Measurements from ENCODE around the gene ATP8B3.

The ATP8B3 gene

GRCh38 chr19:1773184-1773583 is 38.9 kb downstream of the ATP8B3 start:
- TF ChIP-seq, protein P1, sequence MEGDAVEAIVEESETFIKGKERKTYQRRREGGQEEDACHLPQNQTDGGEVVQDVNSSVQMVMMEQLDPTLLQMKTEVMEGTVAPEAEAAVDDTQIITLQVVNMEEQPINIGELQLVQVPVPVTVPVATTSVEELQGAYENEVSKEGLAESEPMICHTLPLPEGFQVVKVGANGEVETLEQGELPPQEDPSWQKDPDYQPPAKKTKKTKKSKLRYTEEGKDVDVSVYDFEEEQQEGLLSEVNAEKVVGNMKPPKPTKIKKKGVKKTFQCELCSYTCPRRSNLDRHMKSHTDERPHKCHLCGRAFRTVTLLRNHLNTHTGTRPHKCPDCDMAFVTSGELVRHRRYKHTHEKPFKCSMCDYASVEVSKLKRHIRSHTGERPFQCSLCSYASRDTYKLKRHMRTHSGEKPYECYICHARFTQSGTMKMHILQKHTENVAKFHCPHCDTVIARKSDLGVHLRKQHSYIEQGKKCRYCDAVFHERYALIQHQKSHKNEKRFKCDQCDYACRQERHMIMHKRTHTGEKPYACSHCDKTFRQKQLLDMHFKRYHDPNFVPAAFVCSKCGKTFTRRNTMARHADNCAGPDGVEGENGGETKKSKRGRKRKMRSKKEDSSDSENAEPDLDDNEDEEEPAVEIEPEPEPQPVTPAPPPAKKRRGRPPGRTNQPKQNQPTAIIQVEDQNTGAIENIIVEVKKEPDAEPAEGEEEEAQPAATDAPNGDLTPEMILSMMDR (IDR thresholded peaks at IDR 0.05; ENCODE audit: control insufficient read depth, extremely low read depth, insufficient read depth): no peak
- no peak for DNase-seq (ENCODE audit: low read depth)
- no peak overlapping the region for H3K4me3 ChIP-seq (ENCODE audit: low read depth, low read length)

GRCh38 chr19:1770866-1771576 is 41.1 kb downstream of the ATP8B3 start:
- TF ChIP-seq, protein P1 (IDR thresholded peaks at IDR 0.05; ENCODE audit: control insufficient read depth, extremely low read depth, insufficient read depth): no peak
- no peak for DNase-seq (ENCODE audit: low read depth)
- H3K4me3 ChIP-seq (ENCODE audit: low read depth, low read length): no peak overlapping the region

GRCh38 chr19:1769645-1769985 is 42.5 kb downstream of the ATP8B3 start:
- no peak overlapping the region for H3K4me3 ChIP-seq (ENCODE audit: low read depth, low read length)
- TF ChIP-seq, protein P1 (IDR thresholded peaks at IDR 0.05; ENCODE audit: control insufficient read depth, extremely low read depth, insufficient read depth): no peak
- DNase-seq (ENCODE audit: low read depth): no peak

GRCh38 chr19:1768918-1769644 is 43.0 kb downstream of the ATP8B3 start:
- no peak for DNase-seq (ENCODE audit: low read depth)
- H3K4me3 ChIP-seq (ENCODE audit: low read depth, low read length): no peak overlapping the region
- TF ChIP-seq, protein P1 (IDR thresholded peaks at IDR 0.05; ENCODE audit: control insufficient read depth, extremely low read depth, insufficient read depth): no peak

GRCh38 chr19:1768248-1768647 is 43.8 kb downstream of the ATP8B3 start:
- no peak overlapping the region for H3K4me3 ChIP-seq (ENCODE audit: low read depth, low read length)
- TF ChIP-seq, protein P1 (IDR thresholded peaks at IDR 0.05; ENCODE audit: control insufficient read depth, extremely low read depth, insufficient read depth): no peak
- no peak for DNase-seq (ENCODE audit: low read depth)

DNA sequence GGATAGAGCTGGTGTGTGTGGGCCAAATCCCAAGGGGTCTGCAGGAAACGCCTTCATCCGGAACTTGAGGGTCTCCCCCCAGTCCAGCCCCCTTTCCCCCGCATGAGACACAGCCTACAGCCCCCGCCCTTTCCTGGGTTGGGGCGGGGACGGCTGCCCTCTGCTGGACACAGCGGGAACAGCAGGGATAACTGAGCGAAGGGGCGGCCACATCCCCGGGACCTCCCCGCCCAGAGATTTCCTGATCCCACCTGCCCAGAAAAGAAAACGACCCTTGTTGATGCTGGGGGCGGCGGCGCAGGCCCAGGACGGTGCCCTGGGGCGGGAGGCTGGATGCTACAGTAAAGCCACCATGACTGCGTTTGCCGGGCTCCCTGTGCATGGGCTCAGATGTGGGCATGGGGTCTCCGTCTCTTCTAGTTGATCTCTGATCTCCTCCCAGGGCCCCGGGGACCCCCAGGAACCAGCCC is 44.6 kb downstream of the ATP8B3 start:
- H3K4me3 ChIP-seq (ENCODE audit: low read depth, low read length): no peak overlapping the region
- TF ChIP-seq, protein P1 (IDR thresholded peaks at IDR 0.05; ENCODE audit: control insufficient read depth, extremely low read depth, insufficient read depth): peak; percentile 95
- DNase-seq (ENCODE audit: low read depth): no peak
